Effector memory CD4-positive, alpha-beta T cell (primary cell): ENCODE data around the gene B2M.
"Not testable (repeated sequence)": the region's sequence is repeated elsewhere in the genome, so short reads cannot be mapped to it uniquely, and the experiment has no call there.

ENCODE experiments used
- DNase-seq, 3 donors: peaks; one replicate each; pipeline ENCODE4 v3.0.0-alpha.2; 2020
- H3K27ac ChIP-seq: 2 replicates; pipeline ENCODE4 v1.7.0; 2013; ENCODE audit warnings: mild to moderate bottlenecking, low read length, moderate library complexity; ENCODE audit not compliant: insufficient read depth, poor library complexity, severe bottlenecking
- H3K27me3 ChIP-seq: replicated peaks from 2 replicates; pipeline ENCODE4 v1.7.0; 2013; ENCODE audit warnings: mild to moderate bottlenecking, low read length; ENCODE audit not compliant: insufficient read depth, control insufficient read depth, poor library complexity, severe bottlenecking
- H3K36me3 ChIP-seq: 2 replicates; pipeline ENCODE4 v1.7.0; 2013; ENCODE audit warnings: mild to moderate bottlenecking, low read length, moderate library complexity; ENCODE audit not compliant: control insufficient read depth, insufficient read depth
- H3K4me1 ChIP-seq: 2 replicates; pipeline ENCODE4 v1.7.0; 2013; ENCODE audit warnings: low read length, mild to moderate bottlenecking; ENCODE audit not compliant: control insufficient read depth, insufficient read depth, poor library complexity, severe bottlenecking
- H3K4me3 ChIP-seq: 2 replicates; pipeline ENCODE4 v1.7.0; 2013; ENCODE audit warnings: low read length, low read depth, mild to moderate bottlenecking; ENCODE audit not compliant: insufficient read depth, poor library complexity, severe bottlenecking
- H3K9me3 ChIP-seq: 2 replicates; pipeline ENCODE4 v1.7.0; 2013; ENCODE audit warnings: mild to moderate bottlenecking, low read length, moderate library complexity; ENCODE audit not compliant: control insufficient read depth

B2M gene

GRCh38 chr15:44734839-44735481 is 23.6 kb downstream of the B2M start:
- no peak for DNase-seq
- Histone ChIP-seq H3K27ac (peak overlapping the region; percentile 59), H3K36me3 (peaks cover 3% of the 10 kb centered on the region)

GRCh38 chr15:44735482-44736180 is 24.3 kb downstream of the B2M start:
- Histone ChIP-seq H3K4me1 (peaks cover 49% of the 10 kb centered on the region), H3K36me3 (peaks cover 3% of the 10 kb centered on the region), H3K27me3 (no peaks in the 10 kb centered on the region), H3K9me3 (no peaks in the 10 kb centered on the region), H3K27ac (peak overlapping the region; percentile 59), H3K4me3 (peak overlapping the region; percentile 28)
- no peak for DNase-seq

More at GRCh38 chr15:44734839-44735481, 23.6 kb downstream of the B2M start:
- Histone ChIP-seq H3K4me1 (peaks cover 55% of the 10 kb centered on the region), H3K27me3 (no peaks in the 10 kb centered on the region), H3K9me3 (no peaks in the 10 kb centered on the region), H3K4me3 (peak overlapping the region; percentile 2)

- Histone ChIP-seq H3K36me3 (peaks cover 3% of the 10 kb centered on the region), H3K27ac (peak within 1 kb of the TSS; percentile 59), H3K4me3 (peak within 1 kb of the TSS; percentile 28), H3K4me1 (peaks cover 49% of the 10 kb centered on the region), H3K27me3 (no peaks in the 10 kb centered on the region), H3K9me3 (no peaks in the 10 kb centered on the region)
- no peak for DNase-seq
Observed at GRCh38 chr15:44736181-44736765, 25.0 kb downstream of the B2M start, which contains the start of gene TRIM69. Gene TRIM69 (plus strand): TSS chr15:44736528. CDS start chr15:44736705, 177 bp downstream.

GRCh38 chr15:44738340-44738984 is 27.1 kb downstream of the B2M start:
- no peaks in the 10 kb centered on the region for H3K27me3 ChIP-seq
- no peaks in the 10 kb centered on the region for H3K9me3 ChIP-seq
- H3K27ac ChIP-seq: peak overlapping the region; percentile 45
- DNase-seq: no peak
- H3K4me3 ChIP-seq: no peak overlapping the region
- peaks cover 35% of the 10 kb centered on the region for H3K4me1 ChIP-seq
- no peaks in the 10 kb centered on the region for H3K36me3 ChIP-seq

- not testable (repeated sequence) for H3K36me3 ChIP-seq, H3K27ac ChIP-seq, H3K27me3 ChIP-seq, DNase-seq, H3K4me3 ChIP-seq, H3K9me3 ChIP-seq
- H3K4me1 ChIP-seq: peaks cover 32% of the 10 kb centered on the region
Observed at GRCh38 chr15:44739222-44739847, 28.0 kb downstream of the B2M start.

GRCh38 chr15:44743454-44743853 is 32.1 kb downstream of the B2M start:
- H3K27me3 ChIP-seq, H3K36me3 ChIP-seq, H3K4me1 ChIP-seq, DNase-seq, H3K9me3 ChIP-seq, H3K27ac ChIP-seq, H3K4me3 ChIP-seq: not testable (repeated sequence)

- no peaks in the 10 kb centered on the region for H3K4me1 ChIP-seq
- no peak for DNase-seq
- H3K9me3 ChIP-seq: no peaks in the 10 kb centered on the region
- no peaks in the 10 kb centered on the region for H3K27me3 ChIP-seq
- no peak overlapping the region for H3K27ac ChIP-seq
- H3K36me3 ChIP-seq: no peaks in the 10 kb centered on the region
- H3K4me3 ChIP-seq: no peak overlapping the region
Observed at GRCh38 chr15:44753345-44753744, 42.0 kb downstream of the B2M start.

GRCh38 chr15:44763187-44763586 is 51.9 kb downstream of the B2M start:
- no peak for DNase-seq
- H3K4me3 ChIP-seq: no peak overlapping the region
- no peaks in the 10 kb centered on the region for H3K9me3 ChIP-seq
- no peak overlapping the region for H3K27ac ChIP-seq
- no peaks in the 10 kb centered on the region for H3K4me1 ChIP-seq
- H3K36me3 ChIP-seq: no peaks in the 10 kb centered on the region
- no peaks in the 10 kb centered on the region for H3K27me3 ChIP-seq

GRCh38 chr15:44763848-44764247 is 52.5 kb downstream of the B2M start:
- H3K36me3 ChIP-seq: no peaks in the 10 kb centered on the region
- no peaks in the 10 kb centered on the region for H3K4me1 ChIP-seq
- no peak overlapping the region for H3K27ac ChIP-seq
- H3K4me3 ChIP-seq: no peak overlapping the region
- no peaks in the 10 kb centered on the region for H3K9me3 ChIP-seq
- no peaks in the 10 kb centered on the region for H3K27me3 ChIP-seq
- no peak for DNase-seq
